ENCODE data around the gene MRPL37.

GRCh38 chr1:54186056-54186455 is 13.9 kb upstream of the MRPL37 start:
- TF ChIP-seq POLR2A (IDR thresholded peaks at IDR 0.05) = no peak
- no peak for TF ChIP-seq CTCF (IDR thresholded peaks at IDR 0.05)
- no peak for TF ChIP-seq EP300 (IDR thresholded peaks at IDR 0.05)

All from ovary (tissue), 3 donors.